OCI-LY1 (cell line): ENCODE results near the gene WDR59.

Source experiments
- H2AFZ ChIP-seq: fragments of 200-600 bp; sonication (generic), shearing (Covaris generic); 2 replicates; pipeline ENCODE4 v1.6.0; 2014; ENCODE audit warnings: antibody characterized with exemption, mild to moderate bottlenecking, low read length
- H3F3A ChIP-seq: fragments of 200-600 bp; sonication (generic), shearing (Covaris generic); 2 replicates; pipeline ENCODE4 v1.6.0; 2014; ENCODE audit warnings: mild to moderate bottlenecking, antibody characterized with exemption, low read length, moderate library complexity; ENCODE audit not compliant: insufficient read depth
- H3K27ac ChIP-seq: fragments of 200-600 bp; sonication (generic); 2 replicates; pipeline ENCODE4 v1.5.1; 2014; ENCODE audit warnings: low read length, mixed run types, mild to moderate bottlenecking, low read depth; ENCODE audit not compliant: poor library complexity, severe bottlenecking
- H3K27me3 ChIP-seq: fragments of 200-600 bp; sonication (generic); 2 replicates; pipeline ENCODE4 v1.6.0; 2014; ENCODE audit warnings: antibody characterized with exemption, mild to moderate bottlenecking, low read length, moderate library complexity; ENCODE audit not compliant: insufficient read depth
- H3K36me3 ChIP-seq: fragments of 200-600 bp; sonication (generic); 2 replicates; pipeline ENCODE4 v1.6.1; 2014; ENCODE audit warnings: mild to moderate bottlenecking, antibody characterized with exemption, low read length, moderate library complexity, mixed read lengths; ENCODE audit not compliant: insufficient read depth
- H3K4me1 ChIP-seq: fragments of 200-600 bp; sonication (generic); 2 replicates; pipeline ENCODE4 v1.5.1; 2014; ENCODE audit warnings: mild to moderate bottlenecking, low read length, moderate library complexity; ENCODE audit not compliant: insufficient read depth, severe bottlenecking
- H3K4me2 ChIP-seq: fragments of 200-600 bp; sonication (generic), shearing (Covaris generic); 2 replicates; pipeline ENCODE4 v1.6.1; 2014; ENCODE audit warnings: low read length
- H3K4me3 ChIP-seq: fragments of 200-600 bp; sonication (generic); 2 replicates; pipeline ENCODE4 v1.5.1; 2014; ENCODE audit warnings: low read length, low read depth, mild to moderate bottlenecking, mixed read lengths; ENCODE audit not compliant: poor library complexity, severe bottlenecking
- H3K79me2 ChIP-seq: fragments of 200-600 bp; shearing (Covaris generic); 2 replicates; pipeline ENCODE4 v1.6.1; 2016; ENCODE audit warnings: mixed run types, low read length, mixed read lengths; ENCODE audit not compliant: insufficient read depth
- H3K9ac ChIP-seq: fragments of 200-600 bp; sonication (generic), shearing (Covaris generic); 2 replicates; pipeline ENCODE4 v1.6.1; 2014; ENCODE audit warnings: mild to moderate bottlenecking, low read length, mixed read lengths
- H3K9me2 ChIP-seq: fragments of 200-600 bp; sonication (generic), shearing (Covaris generic); 2 replicates; pipeline ENCODE4 v1.6.1; 2014; ENCODE audit warnings: low read depth, mild to moderate bottlenecking, low read length, mixed read lengths
- H3K9me3 ChIP-seq: fragments of 200-600 bp; shearing (Covaris generic); 2 replicates; pipeline ENCODE4 v1.6.1; 2014; ENCODE audit warnings: low read length, mixed read lengths
- H4K20me1 ChIP-seq: fragments of 200-600 bp; sonication (generic), shearing (Covaris generic); 2 replicates; pipeline ENCODE4 v1.6.0; 2016; ENCODE audit warnings: mild to moderate bottlenecking, low read length; ENCODE audit not compliant: insufficient read depth
- EZH2 ChIP-seq: fragments of 200-600 bp; sonication (generic), shearing (Covaris generic); IDR thresholded peaks from 2 replicates; pipeline ENCODE4 v1.8.0; 2017; ENCODE audit warnings: borderline replicate concordance, mixed run types, mild to moderate bottlenecking, antibody characterized with exemption, low read length, moderate library complexity, mixed read lengths
- TF ChIP-seq, protein P1 (sequence below): fragments of 200-600 bp; sonication (generic), shearing (Covaris generic); IDR thresholded peaks from 2 replicates; pipeline ENCODE4 v1.5.1; 2017; ENCODE audit warnings: mild to moderate bottlenecking, antibody characterized with exemption, low read length, moderate library complexity, mixed read lengths

WDR59 gene

DNA sequence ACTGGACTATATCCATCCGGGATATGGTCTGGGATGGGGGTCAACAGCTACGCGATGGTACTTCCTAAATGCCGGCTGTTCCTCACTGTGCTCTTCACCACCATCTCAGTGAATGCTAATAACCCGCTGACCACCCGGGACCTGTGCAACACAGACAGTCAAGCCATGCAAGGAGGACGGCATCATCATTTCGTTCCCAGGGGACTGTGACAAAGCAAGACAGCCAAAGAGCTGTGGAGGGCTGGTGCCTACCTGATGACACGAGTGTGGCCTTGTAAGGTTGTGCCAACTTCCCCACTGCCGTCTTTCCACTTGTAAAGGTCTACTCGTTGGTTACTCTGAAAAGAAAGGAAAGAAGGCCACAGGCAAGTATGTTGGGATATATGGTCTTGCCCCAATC is 33.7 kb downstream of the WDR59 start:
- no peak overlapping the region for H3K27ac ChIP-seq
- no peaks in the 10 kb centered on the region for H3F3A ChIP-seq
- H3K79me2 ChIP-seq: no peaks in the 10 kb centered on the region
- H3K9me2 ChIP-seq: no peaks in the 10 kb centered on the region
- H2AFZ ChIP-seq: no peak overlapping the region
- no peak for TF ChIP-seq EZH2
- TF ChIP-seq, protein P1, sequence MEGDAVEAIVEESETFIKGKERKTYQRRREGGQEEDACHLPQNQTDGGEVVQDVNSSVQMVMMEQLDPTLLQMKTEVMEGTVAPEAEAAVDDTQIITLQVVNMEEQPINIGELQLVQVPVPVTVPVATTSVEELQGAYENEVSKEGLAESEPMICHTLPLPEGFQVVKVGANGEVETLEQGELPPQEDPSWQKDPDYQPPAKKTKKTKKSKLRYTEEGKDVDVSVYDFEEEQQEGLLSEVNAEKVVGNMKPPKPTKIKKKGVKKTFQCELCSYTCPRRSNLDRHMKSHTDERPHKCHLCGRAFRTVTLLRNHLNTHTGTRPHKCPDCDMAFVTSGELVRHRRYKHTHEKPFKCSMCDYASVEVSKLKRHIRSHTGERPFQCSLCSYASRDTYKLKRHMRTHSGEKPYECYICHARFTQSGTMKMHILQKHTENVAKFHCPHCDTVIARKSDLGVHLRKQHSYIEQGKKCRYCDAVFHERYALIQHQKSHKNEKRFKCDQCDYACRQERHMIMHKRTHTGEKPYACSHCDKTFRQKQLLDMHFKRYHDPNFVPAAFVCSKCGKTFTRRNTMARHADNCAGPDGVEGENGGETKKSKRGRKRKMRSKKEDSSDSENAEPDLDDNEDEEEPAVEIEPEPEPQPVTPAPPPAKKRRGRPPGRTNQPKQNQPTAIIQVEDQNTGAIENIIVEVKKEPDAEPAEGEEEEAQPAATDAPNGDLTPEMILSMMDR: no peak
- H3K36me3 ChIP-seq: peaks cover 64% of the 10 kb centered on the region
- H3K9me3 ChIP-seq: no peaks in the 10 kb centered on the region
- H4K20me1 ChIP-seq: no peaks in the 10 kb centered on the region
- no peaks in the 10 kb centered on the region for H3K27me3 ChIP-seq
- H3K9ac ChIP-seq: no peak overlapping the region
- no peak overlapping the region for H3K4me2 ChIP-seq
- H3K4me1 ChIP-seq: no peaks in the 10 kb centered on the region
- no peak overlapping the region for H3K4me3 ChIP-seq

DNA sequence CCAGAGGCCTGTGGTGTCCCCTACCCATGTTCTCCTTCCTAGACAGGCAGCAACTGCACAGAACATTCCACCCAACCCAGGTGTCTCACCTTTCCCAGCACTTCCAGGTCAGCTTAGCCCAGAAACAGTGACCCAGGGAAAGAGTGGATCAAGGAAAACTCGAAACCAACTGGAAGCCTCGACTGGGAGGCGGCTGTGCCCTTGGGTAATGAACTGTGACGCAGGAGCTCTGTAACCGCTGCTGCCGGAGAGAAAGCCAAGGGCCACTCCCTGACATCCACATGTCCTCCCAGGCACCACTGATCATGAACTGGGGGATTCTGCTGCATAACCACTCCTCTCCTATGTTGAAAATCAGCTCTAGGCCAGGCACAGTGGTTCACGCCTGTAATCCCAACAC is 34.4 kb downstream of the WDR59 start:
- TF ChIP-seq, protein P1: no peak
- no peak for TF ChIP-seq EZH2
- Histone ChIP-seq H4K20me1 (no peaks in the 10 kb centered on the region), H3K9ac (no peak overlapping the region), H3K4me2 (no peak overlapping the region), H3F3A (no peaks in the 10 kb centered on the region), H3K9me3 (no peaks in the 10 kb centered on the region), H3K36me3 (peaks cover 61% of the 10 kb centered on the region), H2AFZ (no peak overlapping the region), H3K27ac (no peak overlapping the region), H3K79me2 (no peaks in the 10 kb centered on the region), H3K4me1 (no peaks in the 10 kb centered on the region), H3K4me3 (no peak overlapping the region), H3K27me3 (no peaks in the 10 kb centered on the region), H3K9me2 (no peaks in the 10 kb centered on the region)

DNA sequence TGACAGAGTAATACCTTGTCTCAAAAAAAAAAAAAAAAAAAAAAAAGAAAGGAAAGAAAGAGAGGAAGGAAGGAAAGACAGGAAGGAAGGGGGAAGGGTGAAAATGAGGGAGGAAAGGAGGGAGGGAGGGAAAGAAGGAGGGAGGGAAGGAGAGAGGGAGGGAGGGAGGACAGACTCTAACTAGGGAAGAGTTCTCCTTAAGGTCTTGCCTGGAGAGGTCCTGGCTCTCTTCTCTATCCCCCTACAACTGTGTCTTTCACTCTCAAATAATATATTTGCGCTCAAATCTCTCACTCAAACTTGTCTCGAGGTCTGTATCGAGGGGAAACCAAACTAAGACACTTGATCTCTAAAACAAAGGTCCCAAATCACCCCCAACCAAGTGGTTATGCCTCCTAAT is 35.6 kb downstream of the WDR59 start:
- Histone ChIP-seq H2AFZ (no peak overlapping the region), H3K9ac (no peak overlapping the region), H4K20me1 (no peaks in the 10 kb centered on the region), H3K4me1 (no peaks in the 10 kb centered on the region), H3K4me2 (no peak overlapping the region), H3K27ac (no peak overlapping the region), H3K27me3 (no peaks in the 10 kb centered on the region), H3K79me2 (no peaks in the 10 kb centered on the region), H3K9me3 (no peaks in the 10 kb centered on the region), H3F3A (no peaks in the 10 kb centered on the region), H3K36me3 (peaks cover 49% of the 10 kb centered on the region), H3K9me2 (no peaks in the 10 kb centered on the region), H3K4me3 (no peak overlapping the region)
- TF ChIP-seq, protein P1: no peak
- TF ChIP-seq EZH2: no peak
